ENCODE data around the gene EPHX1. TPM values are rescaled to one million over a fixed set of nuclear protein-coding genes. Genes with fewer than 3 reads are reported as not detected.

Gene EPHX1
- total and polyA plus RNA-seq, 10 of the 15 experiments (the other 5 are each of a cell fraction or from before 2014, with no cell fraction given): 0.33 to 2.9 (median 0.78) TPM; not detected in 2

DNA sequence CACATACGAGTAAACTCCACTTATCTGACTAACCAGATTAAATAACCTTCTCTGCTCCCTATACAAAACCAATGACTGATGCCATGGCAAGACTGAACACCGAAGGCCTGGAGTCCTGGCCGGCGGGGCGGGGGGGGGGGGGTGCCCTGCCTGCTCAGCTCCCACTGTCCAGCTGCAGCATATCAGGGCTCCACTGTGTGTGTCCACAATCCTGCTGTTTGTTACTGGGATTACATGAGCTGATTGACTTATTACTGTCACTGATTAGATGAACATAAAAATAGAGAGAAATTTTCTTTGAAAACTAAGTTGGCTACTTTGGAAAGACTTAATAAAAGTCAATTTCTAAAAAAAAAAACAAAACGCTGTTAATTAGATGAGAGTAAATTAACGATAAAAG lies 47.3 kb downstream of the EPHX1 start:
- FAIRE-seq (no peak), DNase-seq (ENCODE audit: low read depth, low spot score) (no peak), ATAC-seq (no peak)
- in situ Hi-C loops (cut with MboI): no loop called here
- Histone ChIP-seq H2AFZ (ENCODE audit: control insufficient read depth, low read depth, low read length) (no peak overlapping the region), H3K9ac (ENCODE audit: control insufficient read depth, insufficient read depth, low read length) (no peak overlapping the region), H3K4me3 (no peak overlapping the region), H4K20me1 (ENCODE audit: control insufficient read depth, insufficient read depth) (no peaks in the 10 kb centered on the region), H3K27ac (ENCODE audit: control insufficient read depth, insufficient read depth) (no peak overlapping the region), H3K4me2 (ENCODE audit: control insufficient read depth, insufficient read depth) (no peak overlapping the region), H3K36me3 (ENCODE audit: control insufficient read depth in 2 of 2, insufficient read depth in 2 of 2, low read length in 1 of 2) (peaks cover 5 to 25% of the 10 kb centered on the region in 2 experiments), H3K9me3 (replicated peaks; ENCODE audit: control insufficient read depth, insufficient read depth, low read length) (no peaks in the 10 kb centered on the region), H3K27me3 (replicated peaks in 1 of 2; ENCODE audit: control insufficient read depth in 2 of 2, insufficient read depth in 2 of 2, low read length in 1 of 2) (no peaks in the 10 kb centered on the region), H3K79me2 (ENCODE audit: control insufficient read depth, insufficient read depth, low read length) (no peaks in the 10 kb centered on the region), H3K4me1 (ENCODE audit: control insufficient read depth, insufficient read depth, low read length) (peaks cover 13% of the 10 kb centered on the region)
- TF ChIP-seq RB1 (IDR thresholded peaks at IDR 0.05; ENCODE audit: borderline replicate concordance) (no peak), TCF3 (IDR thresholded peaks at IDR 0.05; ENCODE audit: borderline replicate concordance, insufficient read depth, low read depth, low read length) (no peak), ETV6 (conservative IDR thresholded peaks at IDR 0.05 in 1 of 2, IDR thresholded peaks at IDR 0.05 in 1 of 2; ENCODE audit: borderline replicate concordance in 1 of 2, low read depth in 1 of 2) (no peak), RUNX3 (IDR thresholded peaks at IDR 0.05; ENCODE audit: low read length) (no peak), NKRF (conservative IDR thresholded peaks at IDR 0.05) (no peak), BCLAF1 (IDR thresholded peaks at IDR 0.05) (no peak), MTA2 (IDR thresholded peaks at IDR 0.05; ENCODE audit: low read depth) (no peak), SMC3 (IDR thresholded peaks at IDR 0.05; ENCODE audit: borderline replicate concordance, low read length) (no peak), GABPA (IDR thresholded peaks at IDR 0.05; ENCODE audit: low read depth) (no peak), TARDBP (IDR thresholded peaks at IDR 0.05; ENCODE audit: borderline replicate concordance) (no peak), ZNF274 (IDR thresholded peaks at IDR 0.05; ENCODE audit: insufficient read depth, insufficient read length) (no peak), SIX5 (IDR thresholded peaks at IDR 0.05; ENCODE audit: low read depth, low read length, severe bottlenecking) (no peak), TAF1 (IDR thresholded peaks at IDR 0.05; ENCODE audit: borderline replicate concordance, low read depth, low read length) (no peak), YY1 (IDR thresholded peaks at IDR 0.05; ENCODE audit: low read depth, low read length) (no peak)
- TF ChIP-seq, protein P1, sequence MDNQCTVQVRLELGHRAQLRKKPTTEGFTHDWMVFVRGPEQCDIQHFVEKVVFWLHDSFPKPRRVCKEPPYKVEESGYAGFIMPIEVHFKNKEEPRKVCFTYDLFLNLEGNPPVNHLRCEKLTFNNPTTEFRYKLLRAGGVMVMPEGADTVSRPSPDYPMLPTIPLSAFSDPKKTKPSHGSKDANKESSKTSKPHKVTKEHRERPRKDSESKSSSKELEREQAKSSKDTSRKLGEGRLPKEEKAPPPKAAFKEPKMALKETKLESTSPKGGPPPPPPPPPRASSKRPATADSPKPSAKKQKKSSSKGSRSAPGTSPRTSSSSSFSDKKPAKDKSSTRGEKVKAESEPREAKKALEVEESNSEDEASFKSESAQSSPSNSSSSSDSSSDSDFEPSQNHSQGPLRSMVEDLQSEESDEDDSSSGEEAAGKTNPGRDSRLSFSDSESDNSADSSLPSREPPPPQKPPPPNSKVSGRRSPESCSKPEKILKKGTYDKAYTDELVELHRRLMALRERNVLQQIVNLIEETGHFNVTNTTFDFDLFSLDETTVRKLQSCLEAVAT (IDR thresholded peaks at IDR 0.05): no peak
- ChIA-PET SMC1A (ENCODE audit: uncharacterized antibody, unreplicated experiment) (interaction anchor here (0.9 to 2.4 kb wide), 4 partner anchors 9 to 416 kb away, joined by 3 to 10 read pairs (median 4); partner anchors contain the start of gene TMEM63A), CTCF (interaction anchor here (0.6 kb wide), 1 partner anchor 212 kb away, joined by 3 read pairs; no protein-coding TSS in a partner anchor), POLR2A (no interaction called here), RAD21 (ENCODE audit: unreplicated experiment) (no interaction called here)
- intact Hi-C loops (cut with micrococcal nuclease; ENCODE audit: unreplicated experiment): no loop called here
- BruUV-seq (replicated peaks): no TSS peak
- 95% methylated on average over 6 of the region's 7 CpGs for WGBS (ENCODE audit: insufficient coverage, insufficient replicate concordance, low lambda C conversion rate, missing lambda C conversion rate)
